Activated gamma-delta T cell (primary cell): ENCODE results near the gene TCEAL2.
"Not testable (repeated sequence)": the region's sequence is repeated elsewhere in the genome, so short reads cannot be mapped to it uniquely, and the experiment has no call there.

Source experiments
- DNase-seq: peaks from one replicate; lab custom pipeline; 2025; lab: John Stamatoyannopoulos, UW
- total RNA-seq, 2 donors: gene quantifications; one replicate each; lab custom pipeline; 2026; lab: John Stamatoyannopoulos, UW

TCEAL2 gene
- 0.17 to 0.41 reads per million in 2 donors for total RNA-seq

- DNase-seq, result not testable (repeated sequence)
These were observed at the start of gene TCEAL2 for GRCh38 chrX:102125436-102125835. Gene TCEAL2 (plus strand): TSS chrX:102125679. CDS start chrX:102126831, 1,152 bp downstream.

GRCh38 chrX:102077426-102077825, 48.1 kb upstream of the TCEAL2 start:
- DNase-seq, result no peak

- no peak for DNase-seq
These were observed 39.8 kb upstream of the TCEAL2 start for GRCh38 chrX:102085706-102086105.

- no peak for DNase-seq
These were observed 12.1 kb upstream of the TCEAL2 start for GRCh38 chrX:102113367-102113766.

GRCh38 chrX:102115748-102116147, 9.7 kb upstream of the TCEAL2 start:
- DNase-seq, result no peak

GRCh38 chrX:102125014-102125413, 465 bp upstream of the TCEAL2 start:
- DNase-seq, result not testable (repeated sequence)

- not testable (repeated sequence) for DNase-seq
These were observed 770 bp downstream of the TCEAL2 start for GRCh38 chrX:102126080-102126818.

GRCh38 chrX:102126863-102127262, 1.4 kb downstream of the TCEAL2 start:
- DNase-seq, result no peak

- DNase-seq, result no peak
These were observed 4.0 kb downstream of the TCEAL2 start for GRCh38 chrX:102129473-102129872.

- no peak for DNase-seq
These were observed 12.6 kb downstream of the TCEAL2 start for GRCh38 chrX:102138064-102138463.

- not testable (repeated sequence) for DNase-seq
These were observed 15.4 kb downstream of the TCEAL2 start for GRCh38 chrX:102140876-102141275.

GRCh38 chrX:102141631-102142030, 16.2 kb downstream of the TCEAL2 start:
- not testable (repeated sequence) for DNase-seq

GRCh38 chrX:102142274-102142673, 16.8 kb downstream of the TCEAL2 start, which contains the start of gene TCEAL6:
Gene TCEAL6 (minus strand): TSS chrX:102142481.
- DNase-seq, result not testable (repeated sequence)

- no peak for DNase-seq
These were observed 28.9 kb downstream of the TCEAL2 start for GRCh38 chrX:102154218-102154860.

GRCh38 chrX:102154900-102155805, 29.7 kb downstream of the TCEAL2 start:
- DNase-seq, result no peak

- DNase-seq, result no peak
These were observed 30.3 kb downstream of the TCEAL2 start, which contains the start of gene BEX5 for GRCh38 chrX:102155806-102156179. Gene BEX5 (minus strand): TSS chrX:102155977. CDS start chrX:102154265, 1,712 bp downstream.
